ENCODE measurements around the gene GPHN. TPM values are rescaled to one million over a fixed set of nuclear protein-coding genes. Genes with fewer than 3 reads are reported as not detected.
"Not testable (repeated sequence)": the region's sequence is repeated elsewhere in the genome, so short reads cannot be mapped to it uniquely, and the experiment has no call there.

GPHN gene
- total RNA-seq, 1 donor from 2014 or later, result 25.1 TPM

GRCh38 chr14:66636240-66636639 lies 128.3 kb downstream of the GPHN start:
- no peak for DNase-seq
- ATAC-seq (ENCODE audit: poor library complexity), result no peak
- intact Hi-C loops (cut with DNase I), result no loop called here

GRCh38 chr14:66638689-66639088 lies 130.7 kb downstream of the GPHN start:
- DNase-seq (no peak), ATAC-seq (ENCODE audit: poor library complexity) (no peak)
- intact Hi-C loops (cut with DNase I), result no loop called here

DNA sequence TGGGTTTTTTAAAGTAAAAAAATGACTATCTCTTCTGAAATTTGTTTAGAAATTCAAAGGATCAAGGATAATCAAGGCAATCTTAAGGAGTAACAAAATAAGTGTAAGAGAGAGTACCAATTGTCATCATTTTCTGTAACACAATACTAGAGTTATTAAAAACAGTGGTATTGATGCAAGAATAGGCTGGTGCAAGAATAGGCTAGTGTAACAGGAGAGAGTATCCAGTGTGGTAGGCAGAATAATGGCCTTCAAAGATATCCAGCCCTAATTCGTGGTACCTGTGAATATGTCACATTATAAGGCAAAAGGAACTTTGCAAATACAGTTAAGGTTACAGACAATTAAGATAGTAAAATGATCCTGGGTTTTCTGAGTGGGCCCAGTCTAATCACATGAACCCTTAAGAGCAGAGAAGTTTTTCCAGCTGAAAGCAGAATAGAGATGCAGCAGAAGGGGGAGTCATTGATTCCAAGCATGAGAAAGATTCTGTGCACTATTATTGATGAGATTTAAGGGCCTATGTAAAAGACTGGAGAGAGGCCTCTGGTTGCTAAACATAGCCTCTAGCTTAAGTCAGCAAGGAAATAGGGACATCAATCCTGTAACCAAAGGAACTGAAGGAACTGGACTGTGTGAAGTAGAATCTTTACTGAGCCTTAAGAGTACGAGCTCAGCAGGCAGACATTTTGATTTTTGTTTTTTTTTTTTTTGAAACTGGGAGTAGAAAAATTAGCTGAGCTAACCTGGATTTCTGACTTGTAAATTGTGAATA lies 134.1 kb downstream of the GPHN start:
- intact Hi-C loops (cut with DNase I), result no loop called here
- DNase-seq, result no peak
- no peak for ATAC-seq (ENCODE audit: poor library complexity)

DNA sequence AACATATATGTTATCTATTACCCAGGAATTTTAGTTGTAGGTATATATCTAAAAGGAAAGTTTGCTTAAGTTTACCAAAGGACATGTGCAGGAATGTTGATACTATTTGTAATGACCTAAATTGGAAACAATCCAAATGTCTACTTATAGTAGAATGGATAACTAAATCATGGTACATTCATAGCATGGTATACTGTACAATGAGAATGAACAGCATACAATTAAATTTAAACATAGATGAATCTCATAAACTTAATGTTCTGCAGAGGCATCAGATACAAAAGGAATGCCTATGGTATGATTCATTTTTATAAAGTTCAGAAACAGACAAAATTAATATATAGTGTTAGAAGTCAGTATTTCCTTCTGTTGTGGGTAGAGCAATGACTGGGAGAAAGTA lies 135.4 kb downstream of the GPHN start:
- no peak for DNase-seq
- intact Hi-C loops (cut with DNase I), result no loop called here
- no peak for ATAC-seq (ENCODE audit: poor library complexity)

- ATAC-seq (ENCODE audit: poor library complexity) (no peak), DNase-seq (no peak)
- intact Hi-C loops (cut with DNase I), result no loop called here
Observed at GRCh38 chr14:66645716-66646115, 137.8 kb downstream of the GPHN start.

DNA sequence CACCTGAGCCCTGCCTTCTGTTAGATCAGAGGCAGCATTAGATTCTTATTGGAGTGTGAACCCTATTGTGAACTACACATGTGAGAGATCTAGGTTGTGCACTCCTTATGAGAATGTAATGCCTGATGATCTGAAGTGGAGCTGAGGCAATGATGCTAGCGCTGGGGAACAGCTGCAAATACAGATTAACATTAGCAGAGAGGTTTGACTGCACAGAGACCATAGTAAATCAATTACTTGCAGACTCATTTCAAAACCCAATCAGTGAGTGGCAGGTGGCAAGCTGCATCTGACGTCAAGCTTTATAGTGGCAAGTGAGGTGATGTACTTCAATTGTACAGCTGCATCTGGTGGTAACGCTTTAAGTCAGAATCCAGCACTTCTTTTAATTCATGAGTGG lies 141.6 kb downstream of the GPHN start:
- intact Hi-C loops (cut with DNase I), result no loop called here
- no peak for ATAC-seq (ENCODE audit: poor library complexity)

GRCh38 chr14:66650491-66650911 lies 142.6 kb downstream of the GPHN start:
- intact Hi-C loops (cut with DNase I), result no loop called here
- ATAC-seq (ENCODE audit: poor library complexity), result no peak
- no peak for DNase-seq

More for the DNA sequence above, 141.6 kb downstream of the GPHN start:
- no peak for DNase-seq

DNA sequence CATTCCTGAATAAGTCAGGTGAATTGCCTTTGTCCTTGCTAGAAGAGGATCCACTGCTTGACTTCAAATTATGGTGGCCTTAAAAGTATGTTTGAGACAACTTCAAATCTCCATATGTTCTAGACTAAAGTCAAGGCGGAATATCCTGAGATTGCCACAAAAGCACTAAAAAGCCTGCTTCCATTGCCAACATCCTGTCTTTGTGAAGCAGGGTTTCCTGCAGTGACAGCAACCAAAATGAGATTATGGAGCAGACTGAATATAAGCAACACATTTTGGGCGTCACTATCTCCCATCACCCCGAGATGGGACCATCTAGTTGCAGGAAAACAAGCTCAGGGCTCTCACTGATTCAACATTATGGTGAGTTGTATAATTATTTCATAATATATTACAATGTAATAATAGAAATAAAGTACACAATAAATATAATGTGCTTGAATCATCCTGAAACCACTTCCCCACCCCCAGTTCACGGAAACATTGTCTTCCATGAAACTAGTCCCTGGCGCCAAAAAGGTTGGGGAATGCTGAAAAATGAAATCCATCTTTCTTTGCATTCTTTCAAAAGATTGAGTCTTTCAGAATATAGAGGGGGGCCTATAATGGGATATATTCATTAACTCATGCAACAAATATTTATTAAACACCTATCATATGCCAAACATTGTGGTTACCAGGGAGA lies 143.7 kb downstream of the GPHN start:
- DNase-seq (no peak), ATAC-seq (ENCODE audit: poor library complexity) (no peak)
- intact Hi-C loops (cut with DNase I), result no loop called here

- no peak for ATAC-seq (ENCODE audit: poor library complexity)
- intact Hi-C loops (cut with DNase I), result no loop called here
- no peak for DNase-seq
Observed at GRCh38 chr14:66652525-66653106, 144.7 kb downstream of the GPHN start.

GRCh38 chr14:66657780-66658179 lies 149.8 kb downstream of the GPHN start:
- intact Hi-C loops (cut with DNase I), result no loop called here

GRCh38 chr14:66662374-66662773 lies 154.4 kb downstream of the GPHN start:
- no peak for ATAC-seq (ENCODE audit: poor library complexity)
- intact Hi-C loops (cut with DNase I), result no loop called here
- no peak for DNase-seq

More at GRCh38 chr14:66657780-66658179, 149.8 kb downstream of the GPHN start:
- ATAC-seq (ENCODE audit: poor library complexity) (no peak), DNase-seq (no peak)

- intact Hi-C loops (cut with DNase I), result no loop called here
- DNase-seq (no peak), ATAC-seq (ENCODE audit: poor library complexity) (no peak)
Observed at GRCh38 chr14:66677780-66678179, 169.8 kb downstream of the GPHN start.

- intact Hi-C loops (cut with DNase I), result no loop called here
- ATAC-seq (ENCODE audit: poor library complexity) (no peak), DNase-seq (no peak)
Observed at GRCh38 chr14:66680216-66680615, 172.3 kb downstream of the GPHN start.

- ATAC-seq (ENCODE audit: poor library complexity) (no peak), DNase-seq (no peak)
- intact Hi-C loops (cut with DNase I), result no loop called here
Observed at GRCh38 chr14:66696326-66696725, 188.4 kb downstream of the GPHN start.

- intact Hi-C loops (cut with DNase I), result no loop called here
- DNase-seq (no peak), ATAC-seq (ENCODE audit: poor library complexity) (no peak)
Observed at GRCh38 chr14:66698503-66698902, 190.6 kb downstream of the GPHN start.

GRCh38 chr14:66701813-66702212 lies 193.9 kb downstream of the GPHN start:
- DNase-seq (peak; percentile 27), ATAC-seq (ENCODE audit: poor library complexity) (no peak)
- intact Hi-C loops (cut with DNase I), result no loop called here

DNA sequence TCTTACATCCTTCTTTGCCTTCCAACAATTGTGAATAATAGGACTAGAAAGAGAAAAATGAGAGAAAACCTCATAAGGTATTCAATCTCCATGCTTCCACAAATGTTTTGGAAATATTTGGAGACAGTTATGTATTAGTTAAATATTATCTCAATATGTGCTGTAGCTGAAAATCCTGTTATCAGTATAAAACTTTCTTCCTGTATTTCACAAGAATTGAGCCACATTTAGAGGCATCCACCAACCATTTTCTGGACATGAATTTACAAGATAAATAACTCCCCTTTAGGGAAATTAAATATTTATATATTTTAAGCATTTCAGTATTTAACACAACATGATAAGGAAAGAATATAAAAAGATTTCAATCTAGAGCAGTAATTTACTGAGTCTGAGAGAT lies 200.3 kb downstream of the GPHN start:
- no peak for DNase-seq
- ATAC-seq (ENCODE audit: poor library complexity), result no peak
- intact Hi-C loops (cut with DNase I), result no loop called here

DNA sequence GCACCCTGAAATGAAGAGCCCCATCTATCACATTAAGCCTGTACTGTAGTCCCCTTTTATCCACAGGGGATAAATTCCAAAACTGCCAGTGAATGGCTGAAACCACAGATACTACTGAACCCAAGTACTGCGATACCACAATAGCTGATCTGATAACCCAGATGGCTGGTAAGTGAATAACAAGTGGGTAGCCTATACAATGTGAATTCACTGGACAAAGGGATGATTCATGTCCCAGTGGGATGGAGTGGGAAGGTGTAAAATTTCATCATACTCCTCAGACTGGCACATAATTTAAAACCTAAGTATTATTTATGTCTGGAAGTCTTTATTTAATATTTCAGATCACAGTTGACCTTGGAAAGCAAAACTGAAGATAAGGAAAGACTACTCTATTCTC lies 201.3 kb downstream of the GPHN start:
- no peak for ATAC-seq (ENCODE audit: poor library complexity)
- DNase-seq, result no peak
- intact Hi-C loops (cut with DNase I), result no loop called here

GRCh38 chr14:66714291-66714690 lies 206.3 kb downstream of the GPHN start:
- ATAC-seq (ENCODE audit: poor library complexity); intact Hi-C loops (cut with DNase I); DNase-seq: not testable (repeated sequence)

GRCh38 chr14:66715313-66715712 lies 207.4 kb downstream of the GPHN start:
- ATAC-seq (ENCODE audit: poor library complexity); DNase-seq; intact Hi-C loops (cut with DNase I): not testable (repeated sequence)

All from Right ventricle myocardium superior (tissue), 1 donor.